Mucosa of gallbladder (tissue), 1 donor: ENCODE measurements around the gene DTD2. TPM values are rescaled to one million over a fixed set of nuclear protein-coding genes. Genes with fewer than 3 reads are reported as not detected.
"Not testable (repeated sequence)": the region's sequence is repeated elsewhere in the genome, so short reads cannot be mapped to it uniquely, and the experiment has no call there.

ENCODE experiments used
- DNase-seq: peaks from one replicate; pipeline ENCODE4 v3.0.0-alpha.2; 2020; ENCODE audit warnings: low spot score
- total RNA-seq: library from RNA; stranded (reverse); gene quantifications from one replicate; pipeline ENCODE4 v1.2.1, GENCODE V29; 2021
- donor health status: DM: no; HTN: no; CAD: no.

DTD2 gene
- total RNA-seq, result 16.6 TPM

DNA sequence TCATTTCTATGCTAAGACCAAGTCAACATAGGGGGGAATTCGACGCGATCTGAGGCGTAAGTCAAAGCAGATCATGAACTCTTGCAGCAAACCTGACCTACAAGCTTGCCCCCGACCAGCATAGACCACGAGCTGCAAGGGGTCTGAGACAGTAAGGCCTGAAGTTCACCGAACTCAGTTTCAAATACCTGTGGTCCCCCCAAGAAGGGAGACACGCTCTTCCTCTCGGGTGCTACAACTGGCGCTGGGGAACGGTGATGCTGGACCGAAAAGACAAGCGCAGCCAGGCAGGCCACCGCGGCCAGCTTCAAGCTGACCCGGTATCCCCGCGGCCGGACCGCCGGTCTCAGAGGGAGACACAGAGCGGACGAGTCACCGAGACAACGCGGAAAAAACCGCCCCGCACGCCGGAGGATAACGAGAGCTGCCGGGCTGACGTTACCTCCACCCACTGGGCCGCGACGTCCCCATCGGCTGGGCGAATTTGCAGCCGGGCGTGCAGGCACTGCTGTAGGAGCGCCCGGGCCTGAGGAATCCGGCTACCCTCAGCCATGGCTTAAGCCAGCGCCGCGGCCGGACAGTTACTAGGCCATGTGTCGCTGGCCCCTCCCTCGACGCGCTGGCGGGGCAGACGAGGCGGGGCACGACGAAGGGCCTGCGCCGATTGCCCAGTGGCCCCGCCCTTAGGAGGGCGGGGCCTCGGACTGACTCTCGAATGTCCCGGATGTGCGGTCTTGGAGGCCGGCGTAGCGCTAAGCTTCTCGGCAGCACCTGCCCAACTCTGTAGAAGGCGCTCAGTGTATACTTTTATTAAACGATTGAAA is at the start of gene DTD2:
TSS of gene DTD2 (minus strand) at position 666 of the 824 bp plus-strand sequence. CDS start at position 553, 113 bp downstream.
- peak; percentile 94 for DNase-seq

DNA sequence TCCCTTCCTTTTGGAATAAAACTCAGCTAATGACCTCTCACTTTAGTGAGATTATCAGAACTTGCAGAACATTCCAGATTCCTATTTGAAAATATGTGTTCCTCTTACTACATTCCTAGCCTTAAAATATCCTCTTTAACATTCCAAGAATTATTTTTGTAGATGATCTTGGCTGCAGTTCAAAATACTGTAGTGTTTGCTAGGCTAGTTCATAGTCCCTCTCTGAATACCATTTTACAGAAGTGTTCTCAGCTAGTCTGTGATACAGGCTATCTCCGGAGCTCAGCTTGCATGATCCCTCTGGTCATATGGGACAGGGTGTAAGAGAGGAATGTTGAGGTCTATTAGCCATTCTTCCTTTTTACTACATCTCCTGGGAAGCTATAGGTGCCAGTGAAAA is 48.1 kb upstream of the DTD2 start:
- no peak for DNase-seq

DNA sequence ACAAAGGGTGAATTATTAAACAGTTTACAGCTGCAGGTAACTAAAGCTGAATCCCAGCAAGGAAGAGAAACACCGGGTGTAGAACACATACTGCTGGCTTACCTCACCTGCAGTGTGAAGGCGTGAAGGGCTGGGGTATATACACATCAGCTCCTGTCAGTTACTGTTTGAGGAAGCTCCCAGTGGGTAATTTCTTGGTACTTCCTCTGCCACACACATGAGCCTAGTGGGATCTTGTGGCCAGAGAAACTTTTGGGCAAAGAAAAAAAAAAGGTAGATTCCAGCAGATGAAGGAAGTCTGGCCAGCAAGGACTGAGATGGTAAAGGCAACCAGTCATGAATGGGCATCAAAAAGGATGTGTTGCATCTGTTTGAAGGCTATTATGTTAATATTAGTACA is 44.6 kb upstream of the DTD2 start:
- DNase-seq, result no peak

DNA sequence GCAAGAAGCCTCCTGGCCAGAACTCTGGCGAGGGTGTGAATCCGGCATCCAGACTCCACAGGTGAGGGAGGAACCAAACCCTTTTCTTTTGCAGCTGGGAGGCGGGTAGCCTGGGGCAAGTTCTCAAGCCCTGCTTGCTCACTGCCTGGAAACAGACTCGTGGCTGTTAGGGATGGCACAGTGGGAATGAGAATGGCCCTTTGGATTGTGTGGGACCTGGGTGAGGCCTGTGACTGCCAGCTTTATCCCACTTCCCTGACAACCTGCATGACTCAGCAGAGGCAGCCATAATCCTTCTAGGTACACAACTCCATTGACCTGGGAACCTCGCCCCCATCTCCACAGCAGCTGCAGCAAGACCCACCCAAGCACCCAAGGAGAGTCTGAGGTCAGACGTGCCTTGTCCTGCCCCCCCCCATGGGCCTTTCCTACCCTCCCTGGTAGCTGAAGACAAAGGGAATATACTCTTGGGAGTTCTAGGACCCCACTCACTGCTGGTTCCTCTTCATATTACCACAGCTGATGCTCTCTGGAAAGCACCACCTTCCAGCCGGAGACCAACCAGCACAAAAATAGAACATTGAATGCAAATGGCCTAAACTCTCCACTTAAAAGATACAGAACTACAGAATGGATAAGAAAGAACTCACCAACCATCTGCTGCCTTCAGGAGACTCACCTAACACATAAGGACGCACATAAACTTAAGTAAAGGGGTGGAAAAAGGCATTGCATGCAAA is 35.6 kb upstream of the DTD2 start:
- DNase-seq, result no peak

DNA sequence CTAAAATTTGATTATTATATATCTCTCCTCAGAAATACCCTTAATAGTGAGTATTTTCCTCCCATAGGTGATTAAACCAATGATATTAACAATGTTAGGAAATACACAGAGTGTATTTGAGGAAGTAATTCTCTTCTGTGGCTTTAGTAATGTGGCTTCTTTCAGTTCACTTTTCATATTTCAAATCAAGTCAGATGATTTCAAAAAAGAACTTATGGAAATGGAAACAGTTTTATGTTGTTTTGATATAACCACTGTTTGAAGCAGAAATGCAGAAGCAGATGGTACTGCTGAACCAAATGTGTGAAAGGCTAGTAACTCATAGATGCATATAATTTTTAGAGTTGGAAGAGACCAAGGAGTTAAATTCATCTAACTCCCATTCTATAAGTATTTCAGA is 32.4 kb upstream of the DTD2 start:
- DNase-seq, result no peak

DNA sequence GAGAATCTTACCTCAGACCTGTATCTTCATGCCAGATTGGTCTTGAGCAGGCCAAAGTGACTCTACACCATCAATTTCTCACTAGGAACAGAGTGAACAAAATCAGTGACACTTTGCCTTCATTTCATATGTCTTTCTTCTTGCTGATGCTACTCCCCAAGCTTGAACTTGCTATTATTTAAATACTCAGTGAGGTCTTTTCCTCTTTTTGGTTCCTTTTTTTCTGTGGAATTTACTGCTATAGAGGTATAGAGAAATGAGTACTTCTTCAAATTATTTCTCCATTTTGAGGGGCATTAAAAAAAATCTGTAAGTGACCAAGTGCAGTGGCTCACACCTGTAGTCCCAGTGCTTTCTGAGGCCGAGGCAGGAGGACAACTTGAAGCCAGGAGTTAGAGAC is 30.6 kb upstream of the DTD2 start, which contains the start of gene GPR33:
TSS of gene GPR33 (minus strand) at position 154 of the 400 bp plus-strand sequence. CDS start 4,074 bp downstream, outside the sequence.
- no peak for DNase-seq

DNA sequence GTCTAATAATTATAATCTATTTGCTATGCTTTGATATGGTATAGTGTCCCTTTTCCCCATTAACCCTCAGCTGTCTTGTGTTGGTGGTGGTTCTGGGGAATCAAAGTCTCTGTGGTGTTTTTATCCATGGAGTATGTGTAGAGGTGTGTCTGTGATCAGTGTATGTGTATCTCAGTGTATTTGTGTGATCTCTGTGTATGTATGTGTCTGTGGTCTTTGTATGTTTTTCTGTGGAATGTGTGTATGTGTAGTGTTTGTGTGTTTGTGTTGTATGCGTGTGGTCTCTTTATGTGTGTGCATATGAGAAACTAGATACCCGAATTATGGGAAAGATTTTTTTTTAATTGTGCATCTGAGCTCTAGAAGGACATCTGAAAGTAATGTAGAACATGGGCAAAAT is 29.5 kb upstream of the DTD2 start:
- DNase-seq, result no peak

DNA sequence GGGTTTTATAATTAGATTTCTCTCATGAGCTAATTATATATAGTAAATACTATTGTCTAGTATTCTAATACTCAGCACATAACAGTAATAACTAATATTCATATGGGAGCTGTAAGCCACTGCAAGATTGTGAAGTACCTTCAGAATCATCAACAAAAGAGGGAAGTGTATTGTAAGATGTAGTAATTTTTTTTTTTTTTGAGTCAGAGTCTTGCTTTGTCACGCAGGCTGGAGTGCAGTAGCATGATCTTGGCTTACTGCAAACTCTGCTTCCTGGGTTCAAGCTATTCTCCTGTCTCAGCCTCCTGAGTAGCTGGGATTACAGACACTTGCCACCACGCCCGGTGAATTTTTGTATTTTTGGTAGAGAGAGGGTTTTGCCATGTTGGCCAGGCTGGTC is 27.4 kb upstream of the DTD2 start:
- no peak for DNase-seq

DNA sequence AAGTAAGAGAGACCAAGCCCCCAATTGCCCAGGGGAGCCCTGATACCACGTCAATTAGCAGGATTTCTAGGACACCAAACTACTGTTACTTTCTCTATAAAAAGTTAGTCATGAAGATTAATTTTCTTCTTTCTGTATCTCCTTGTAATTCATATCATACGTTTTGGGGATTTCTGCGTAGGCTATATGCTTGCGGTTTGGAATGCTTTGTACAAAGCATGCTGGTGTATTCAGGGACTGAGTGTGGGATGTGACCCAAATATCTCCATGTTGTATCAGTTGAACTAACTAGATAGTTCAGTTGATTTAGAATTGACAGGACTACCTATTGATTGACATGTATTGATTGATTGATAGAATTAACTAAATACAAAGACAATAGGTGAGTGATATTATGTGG is 22.9 kb upstream of the DTD2 start:
- no peak for DNase-seq

DNA sequence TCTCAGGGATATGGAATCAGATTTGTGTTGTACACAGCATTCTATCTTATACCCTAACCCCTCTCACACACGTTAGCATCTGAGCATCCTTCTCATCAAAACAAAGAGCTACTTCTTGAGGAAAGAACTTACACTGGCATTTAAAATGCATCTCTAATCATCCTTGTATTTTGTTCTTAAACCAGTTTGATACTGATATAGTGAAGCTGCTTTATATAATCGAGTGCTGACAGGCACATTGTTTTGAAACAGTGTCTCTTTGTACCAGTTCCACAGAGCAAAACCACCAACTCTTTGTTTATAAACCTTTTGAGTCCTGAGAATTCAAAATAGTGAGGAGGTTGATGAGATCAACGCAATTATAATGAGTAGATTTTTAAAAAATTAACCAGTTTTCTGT is 21.7 kb upstream of the DTD2 start:
- DNase-seq, result no peak

DNA sequence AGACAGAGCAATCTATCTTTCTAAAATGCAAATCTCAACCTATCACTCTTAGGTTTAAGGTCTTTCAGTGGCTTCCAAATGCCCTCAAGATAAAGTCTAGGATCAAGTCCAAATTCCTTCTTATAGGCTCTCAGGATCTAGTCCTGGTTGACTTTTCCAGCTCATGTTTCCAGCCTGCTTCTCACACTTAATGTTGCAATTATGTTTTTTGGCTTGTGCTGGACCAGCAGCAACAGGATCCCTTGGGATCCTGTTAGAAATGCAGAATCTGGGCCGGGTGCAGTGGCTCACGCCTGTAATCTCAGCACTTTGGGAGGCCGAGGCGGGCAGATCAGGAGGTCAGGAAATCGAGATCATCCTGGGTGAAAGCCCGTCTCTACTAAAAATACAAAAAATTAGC is 19.9 kb upstream of the DTD2 start:
- DNase-seq, result no peak

DNA sequence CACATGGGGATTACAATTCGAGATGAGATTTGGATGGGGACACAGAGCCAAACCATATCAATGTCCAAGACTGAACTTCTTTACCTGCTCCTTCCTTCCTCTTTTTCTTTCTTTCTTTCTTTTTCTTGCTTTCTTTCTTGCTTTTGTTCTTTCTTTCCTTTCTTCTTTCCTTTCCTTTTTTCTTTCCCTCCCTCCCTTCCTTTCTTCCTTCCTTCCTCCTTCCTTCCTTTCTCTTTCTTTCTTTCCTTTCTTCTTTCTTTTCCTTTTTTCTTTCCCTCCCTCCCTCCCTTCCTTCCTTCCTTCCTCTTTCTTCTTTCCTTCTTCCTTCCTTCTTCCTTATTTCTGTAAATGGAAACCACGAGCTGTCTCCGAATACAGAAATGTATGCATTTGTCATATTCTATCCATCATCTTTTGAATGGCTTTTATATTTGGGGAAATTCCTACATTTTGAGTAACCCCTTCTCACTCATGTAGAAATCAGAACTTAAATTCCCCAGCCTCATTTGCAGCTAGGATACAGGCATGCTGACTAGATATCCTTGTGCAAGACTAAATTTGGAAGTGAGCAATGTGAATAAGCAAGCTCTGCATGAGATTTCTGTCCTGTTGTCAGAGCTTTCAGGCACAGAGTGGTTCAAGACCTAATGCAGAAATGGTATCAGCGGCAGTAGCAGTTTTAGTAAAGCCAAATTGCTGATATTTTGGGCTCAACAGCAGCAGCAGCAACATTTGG is 19.0 kb upstream of the DTD2 start:
- no peak for DNase-seq

DNA sequence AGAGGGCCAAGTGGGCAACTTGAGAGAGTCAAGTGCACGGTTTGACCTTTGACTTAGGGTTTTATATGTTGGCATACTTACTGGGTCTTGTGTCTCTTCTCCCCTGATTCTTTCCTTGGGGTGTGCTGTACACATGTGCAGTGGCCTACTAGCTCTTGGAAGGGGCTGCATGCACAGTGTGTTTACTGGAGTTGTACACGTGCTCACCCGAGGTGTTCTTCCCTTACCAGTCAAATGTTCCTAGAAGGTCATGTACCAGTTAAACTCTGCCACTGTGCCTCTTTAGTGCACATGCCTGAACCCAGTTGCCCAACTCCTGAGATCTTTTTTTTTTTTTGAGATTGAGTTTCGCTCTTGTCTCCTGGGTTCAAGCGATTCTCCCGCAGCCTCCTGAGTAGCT is 9.2 kb upstream of the DTD2 start:
- DNase-seq, result no peak

DNA sequence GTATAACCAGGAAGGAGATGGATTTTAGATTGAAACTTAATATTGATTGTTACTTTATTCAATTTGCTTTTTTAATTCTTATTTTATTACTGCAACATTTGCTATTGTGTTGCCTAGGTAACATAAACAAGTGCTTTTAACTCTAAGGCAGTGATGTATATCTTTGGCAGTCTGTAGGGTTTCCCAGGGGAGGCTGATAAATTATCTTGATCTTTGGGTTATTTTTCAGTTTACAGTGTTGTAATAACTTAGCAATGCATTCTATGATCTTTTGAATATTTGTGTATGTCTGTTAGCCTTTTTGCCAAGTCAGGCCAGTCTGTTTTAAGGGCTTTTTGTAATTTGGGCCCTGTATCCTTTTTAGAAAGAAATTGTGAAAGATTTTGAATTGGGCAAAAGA is 7.8 kb upstream of the DTD2 start:
- no peak for DNase-seq

DNA sequence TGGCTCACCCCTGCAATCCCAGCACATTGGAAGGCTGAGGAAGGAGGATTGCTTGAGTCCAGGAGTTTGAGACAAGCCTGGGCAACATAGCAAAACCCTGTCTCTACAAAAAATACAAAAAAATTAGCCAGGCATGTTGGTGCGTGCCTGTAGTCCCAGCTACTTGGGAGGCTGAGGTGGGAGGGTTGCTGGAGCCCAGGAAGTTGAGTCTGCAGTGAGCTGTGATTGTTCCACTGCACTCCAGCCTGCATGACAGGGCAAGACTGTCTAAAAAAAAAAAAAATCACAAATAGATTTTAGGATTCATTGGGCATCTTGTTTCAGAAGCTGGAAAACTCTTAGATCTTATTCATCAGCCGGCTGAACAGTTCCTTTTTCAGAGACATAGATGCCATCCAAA is 5.1 kb upstream of the DTD2 start:
- DNase-seq, result not testable (repeated sequence)

DNA sequence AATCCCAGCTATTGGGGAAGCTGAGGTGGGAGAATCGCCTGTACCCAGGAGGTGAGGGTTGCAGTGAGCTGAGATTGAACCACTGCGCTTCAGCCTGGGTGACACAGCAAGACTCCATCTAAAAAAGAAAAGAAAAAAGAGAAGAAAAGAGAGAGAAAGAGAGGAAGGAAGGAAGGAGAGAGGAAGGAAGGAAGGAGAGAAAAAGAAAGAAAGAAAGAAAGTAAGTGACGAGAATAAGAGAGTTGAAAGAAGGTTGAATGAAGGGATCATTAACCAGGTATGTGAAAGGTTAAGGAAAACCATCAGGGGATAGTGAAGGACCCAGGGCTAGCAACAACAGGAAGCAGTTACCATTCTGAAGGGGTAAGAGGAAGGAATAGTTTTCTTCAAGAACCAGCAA is 4.2 kb upstream of the DTD2 start:
- no peak for DNase-seq

DNA sequence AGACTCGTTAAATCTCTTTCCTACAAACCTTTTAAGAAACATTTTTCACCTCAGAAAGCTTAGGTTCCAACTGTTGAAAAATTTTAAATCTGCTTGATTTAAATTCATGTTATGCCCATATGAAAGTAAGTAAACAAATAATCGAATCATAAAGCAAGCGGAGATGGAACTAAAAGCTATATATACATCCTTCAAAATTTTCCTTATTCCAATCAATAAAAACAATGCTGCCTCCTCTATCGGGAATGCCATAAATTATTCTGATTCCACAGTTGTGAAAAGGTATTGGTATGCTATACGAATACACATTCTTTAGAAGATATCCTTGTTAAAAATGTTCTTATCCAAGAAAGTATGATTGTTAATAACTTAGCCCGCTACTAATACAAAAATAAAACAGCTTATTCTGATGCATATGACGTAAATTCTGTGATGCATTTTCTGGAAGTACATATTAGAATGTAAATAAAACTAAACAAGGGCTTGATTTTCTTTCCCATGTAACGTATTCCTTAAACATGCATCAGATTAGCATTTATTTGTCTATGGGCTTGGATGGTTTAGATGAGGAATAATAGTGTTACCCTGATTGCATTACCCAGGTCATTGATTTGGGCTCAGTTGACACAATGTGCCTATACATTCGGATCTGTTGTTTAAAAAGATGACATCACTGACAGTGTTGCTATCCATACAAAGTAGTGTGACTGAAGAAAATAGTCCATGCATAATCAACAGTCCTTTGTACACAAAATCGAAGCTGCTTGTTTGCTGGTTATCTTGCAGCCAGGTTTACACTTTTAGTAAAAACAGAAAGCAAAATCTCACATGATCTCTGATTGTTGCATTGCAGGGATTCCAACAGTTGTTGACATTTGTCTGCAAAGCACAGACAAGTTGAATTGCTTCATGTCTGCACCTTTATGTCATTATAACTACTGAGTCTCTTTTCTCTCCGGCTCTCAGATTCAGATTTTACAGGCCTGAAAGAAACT is 656 bp upstream of the DTD2 start:
- no peak for DNase-seq

DNA sequence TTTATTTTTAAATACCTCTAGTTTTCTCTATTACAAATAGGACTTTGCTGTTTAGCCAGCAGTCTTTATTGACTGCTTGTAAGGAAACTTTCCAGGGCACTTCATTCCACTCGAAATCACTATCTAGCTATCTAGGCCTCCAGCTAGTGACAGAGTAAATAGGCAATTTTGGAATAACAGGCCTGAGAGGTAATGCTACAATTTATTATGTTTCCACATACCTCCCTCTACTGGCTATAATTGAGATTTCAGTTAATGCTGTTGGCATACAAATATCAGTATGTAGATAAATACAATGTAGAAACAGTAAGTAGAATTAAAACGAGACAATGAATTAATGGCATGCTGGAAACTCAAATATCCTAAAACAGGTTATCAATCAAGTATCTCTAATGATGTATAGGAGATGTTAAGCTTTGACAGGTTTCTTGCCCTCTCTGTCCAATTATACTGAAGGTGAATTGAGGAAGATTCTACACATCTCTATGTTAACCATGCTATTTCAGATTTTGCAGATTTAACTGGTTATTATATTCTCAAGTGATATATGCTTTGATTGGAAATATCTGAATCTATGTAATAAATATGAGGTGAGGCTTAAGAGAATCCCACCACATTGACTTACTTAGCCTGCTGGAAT is 7.2 kb downstream of the DTD2 start:
- no peak for DNase-seq

DNA sequence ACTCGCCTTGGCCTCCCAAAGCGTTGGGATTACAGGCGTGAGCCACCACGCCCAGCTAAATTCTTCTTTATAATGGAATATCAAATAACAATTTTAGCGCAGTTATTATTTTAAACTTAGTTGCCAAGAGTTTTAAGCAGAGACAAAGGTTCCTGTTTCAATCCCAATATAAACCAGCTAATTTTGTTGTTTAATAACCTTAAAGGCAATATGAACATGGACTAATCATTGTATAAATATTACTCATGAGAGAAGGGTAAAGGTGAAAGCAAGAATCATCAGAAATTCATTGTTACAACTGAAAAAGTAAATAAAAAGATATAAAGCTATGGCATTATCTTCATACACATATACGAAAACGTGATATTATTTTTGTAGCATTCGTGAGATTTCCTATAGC is 8.2 kb downstream of the DTD2 start:
- no peak for DNase-seq

DNA sequence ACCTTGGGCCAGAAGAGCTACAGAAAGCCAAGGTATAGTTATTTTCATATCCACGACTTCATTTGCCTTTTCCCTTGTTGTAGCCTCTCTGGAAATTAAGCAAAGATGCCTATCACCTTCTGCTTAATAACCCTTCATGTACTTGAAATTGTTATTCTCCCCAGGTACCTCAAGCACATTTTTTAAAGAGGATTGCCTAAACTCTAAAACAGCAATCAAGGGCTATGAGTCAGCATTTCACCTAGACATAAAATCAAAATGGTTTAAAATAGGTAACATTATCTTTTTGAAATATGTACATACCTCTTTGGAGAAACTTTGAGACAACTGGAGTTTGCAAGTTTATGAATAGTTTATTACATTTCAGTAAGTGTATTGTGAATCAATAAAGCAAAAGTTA is 11.6 kb downstream of the DTD2 start:
- no peak for DNase-seq

DNA sequence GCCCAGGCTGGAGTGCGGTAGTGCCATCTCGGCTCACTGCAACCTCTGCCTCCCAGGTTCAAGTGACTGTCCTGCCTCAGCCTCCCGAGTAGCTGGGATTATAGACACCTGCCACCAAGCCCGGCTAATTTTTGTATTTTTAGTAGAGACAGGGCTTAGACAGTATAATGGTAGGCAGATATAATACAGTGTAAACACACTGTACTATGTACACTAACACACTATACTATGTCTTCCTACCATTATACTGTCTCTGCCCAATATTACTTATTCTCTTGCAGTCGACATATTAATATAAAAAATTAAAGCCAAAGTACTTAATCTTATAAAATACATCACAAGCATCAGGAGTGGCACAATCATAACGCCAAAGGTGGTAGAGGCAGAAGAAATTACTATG is 15.0 kb downstream of the DTD2 start:
- DNase-seq, result no peak
